ENCODE results near the gene RGS11. TPM values are rescaled to one million over a fixed set of nuclear protein-coding genes. Genes with fewer than 3 reads are reported as not detected.

The RGS11 gene
- polyA plus RNA-seq, 1 experiment = 0.33 TPM

DNA sequence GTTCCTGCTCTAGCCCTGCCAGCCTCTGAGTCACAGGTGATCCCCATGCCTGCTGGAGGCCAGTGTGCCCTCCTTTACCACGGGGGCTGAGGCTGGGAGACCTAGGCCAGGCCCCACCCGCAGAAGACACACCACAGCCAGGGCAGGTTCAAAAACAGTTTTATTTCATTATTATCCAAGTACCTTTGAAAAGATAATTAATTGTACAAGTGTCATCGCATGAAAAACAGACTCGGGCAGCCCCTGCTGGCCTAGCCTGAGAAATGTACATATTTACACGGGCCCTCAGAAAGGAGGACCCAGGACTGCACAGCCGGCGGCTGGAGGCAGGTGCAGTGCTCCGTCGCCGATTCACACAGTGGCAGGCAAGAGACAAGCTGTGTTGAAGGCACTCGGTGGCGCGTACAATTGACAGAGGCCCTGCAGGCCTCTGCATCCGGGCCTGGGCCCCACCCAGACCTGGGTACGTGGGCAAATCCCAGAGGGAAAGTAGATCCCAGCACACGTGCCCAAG lies 11.6 kb upstream of the RGS11 start:
- ChIA-PET CTCF (no interaction called here), POLR2A (no interaction called here)
- H3K4me3 ChIP-seq (ENCODE audit: low read depth, low read length) = no peak overlapping the region
- no peak for DNase-seq (ENCODE audit: low read depth, low spot score)
- H3K9me3 ChIP-seq (ENCODE audit: control insufficient read depth, insufficient read depth, low read length) = peaks cover 25% of the 10 kb centered on the region
- no peak overlapping the region for H3K27ac ChIP-seq (ENCODE audit: low read depth, low read length)
- H3K27me3 ChIP-seq (ENCODE audit: control insufficient read depth, insufficient read depth, low read length) = no peaks in the 10 kb centered on the region
- TF ChIP-seq, protein P1, sequence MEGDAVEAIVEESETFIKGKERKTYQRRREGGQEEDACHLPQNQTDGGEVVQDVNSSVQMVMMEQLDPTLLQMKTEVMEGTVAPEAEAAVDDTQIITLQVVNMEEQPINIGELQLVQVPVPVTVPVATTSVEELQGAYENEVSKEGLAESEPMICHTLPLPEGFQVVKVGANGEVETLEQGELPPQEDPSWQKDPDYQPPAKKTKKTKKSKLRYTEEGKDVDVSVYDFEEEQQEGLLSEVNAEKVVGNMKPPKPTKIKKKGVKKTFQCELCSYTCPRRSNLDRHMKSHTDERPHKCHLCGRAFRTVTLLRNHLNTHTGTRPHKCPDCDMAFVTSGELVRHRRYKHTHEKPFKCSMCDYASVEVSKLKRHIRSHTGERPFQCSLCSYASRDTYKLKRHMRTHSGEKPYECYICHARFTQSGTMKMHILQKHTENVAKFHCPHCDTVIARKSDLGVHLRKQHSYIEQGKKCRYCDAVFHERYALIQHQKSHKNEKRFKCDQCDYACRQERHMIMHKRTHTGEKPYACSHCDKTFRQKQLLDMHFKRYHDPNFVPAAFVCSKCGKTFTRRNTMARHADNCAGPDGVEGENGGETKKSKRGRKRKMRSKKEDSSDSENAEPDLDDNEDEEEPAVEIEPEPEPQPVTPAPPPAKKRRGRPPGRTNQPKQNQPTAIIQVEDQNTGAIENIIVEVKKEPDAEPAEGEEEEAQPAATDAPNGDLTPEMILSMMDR (IDR thresholded peaks at IDR 0.05; ENCODE audit: low read depth, low read length) = no peak

GRCh38 chr16:286491-287297 lies 10.9 kb upstream of the RGS11 start:
- peaks cover 4% of the 10 kb centered on the region for H3K27me3 ChIP-seq (ENCODE audit: control insufficient read depth, insufficient read depth, low read length)
- TF ChIP-seq, protein P1 (IDR thresholded peaks at IDR 0.05; ENCODE audit: low read depth, low read length) = no peak
- no peak overlapping the region for H3K4me3 ChIP-seq (ENCODE audit: low read depth, low read length)
- ChIA-PET POLR2A (no interaction called here), CTCF (no interaction called here)
- DNase-seq (ENCODE audit: low read depth, low spot score) = no peak
- H3K27ac ChIP-seq (ENCODE audit: low read depth, low read length) = no peak overlapping the region
- H3K9me3 ChIP-seq (ENCODE audit: control insufficient read depth, insufficient read depth, low read length) = peaks cover 25% of the 10 kb centered on the region

- ChIA-PET CTCF (no interaction called here), POLR2A (no interaction called here)
- Histone ChIP-seq H3K4me3 (ENCODE audit: low read depth, low read length) (no peak overlapping the region), H3K27ac (ENCODE audit: low read depth, low read length) (no peak overlapping the region), H3K9me3 (ENCODE audit: control insufficient read depth, insufficient read depth, low read length) (peaks cover 28% of the 10 kb centered on the region), H3K27me3 (ENCODE audit: control insufficient read depth, insufficient read depth, low read length) (peaks cover 13% of the 10 kb centered on the region)
- TF ChIP-seq, protein P1 (IDR thresholded peaks at IDR 0.05; ENCODE audit: low read depth, low read length) = no peak
- DNase-seq (ENCODE audit: low read depth, low spot score) = no peak
Observed at GRCh38 chr16:285146-286055, 9.7 kb upstream of the RGS11 start.

DNA sequence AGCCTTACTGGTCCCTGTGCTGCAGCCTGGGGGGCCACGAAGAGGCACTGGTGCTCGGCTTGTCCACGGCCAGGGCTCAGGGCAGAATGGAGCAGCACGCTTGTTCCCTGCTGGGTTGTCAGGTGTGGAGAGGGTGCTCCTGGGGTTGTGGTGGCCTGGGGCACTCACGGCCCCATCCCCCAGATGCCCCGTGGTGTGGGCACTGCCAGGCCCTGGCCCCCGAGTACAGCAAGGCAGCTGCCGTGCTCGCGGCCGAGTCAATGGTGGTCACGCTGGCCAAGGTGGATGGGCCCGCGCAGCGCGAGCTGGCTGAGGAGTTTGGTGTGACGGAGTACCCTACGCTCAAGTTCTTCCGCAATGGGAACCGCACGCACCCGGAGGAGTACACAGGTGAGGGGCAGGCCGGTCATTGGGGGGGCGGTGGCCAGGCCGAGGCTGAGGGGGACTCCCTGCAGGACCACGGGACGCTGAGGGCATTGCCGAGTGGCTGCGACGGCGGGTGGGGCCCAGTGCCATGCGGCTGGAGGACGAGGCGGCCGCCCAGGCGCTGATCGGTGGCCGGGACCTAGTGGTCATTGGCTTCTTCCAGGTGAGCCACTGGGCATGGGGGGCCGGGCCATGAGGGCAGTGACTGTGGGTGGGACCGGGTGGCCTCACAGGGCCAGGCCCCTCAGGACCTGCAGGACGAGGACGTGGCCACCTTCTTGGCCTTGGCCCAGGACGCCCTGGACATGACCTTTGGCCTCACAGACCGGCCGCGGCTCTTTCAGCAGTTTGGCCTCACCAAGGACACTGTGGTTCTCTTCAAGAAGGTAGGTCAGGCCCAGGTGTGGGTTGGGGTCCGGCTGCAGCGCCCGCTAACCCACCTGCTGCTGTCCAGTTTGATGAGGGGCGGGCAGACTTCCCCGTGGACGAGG lies 8.7 kb upstream of the RGS11 start:
- H3K9me3 ChIP-seq (ENCODE audit: control insufficient read depth, insufficient read depth, low read length) = peaks cover 28% of the 10 kb centered on the region
- H3K4me3 ChIP-seq (ENCODE audit: low read depth, low read length) = no peak overlapping the region
- CTCF ChIA-PET = no interaction called here
- no peak for DNase-seq (ENCODE audit: low read depth, low spot score)
- TF ChIP-seq, protein P1 (IDR thresholded peaks at IDR 0.05; ENCODE audit: low read depth, low read length) = no peak
- peaks cover 19% of the 10 kb centered on the region for H3K27me3 ChIP-seq (ENCODE audit: control insufficient read depth, insufficient read depth, low read length)
- POLR2A ChIA-PET = no interaction called here
- no peak overlapping the region for H3K27ac ChIP-seq (ENCODE audit: low read depth, low read length)
